NCI-H2107 (cell line): ENCODE results near the gene HSF5.
"Not testable (repeated sequence)": the region's sequence is repeated elsewhere in the genome, so short reads cannot be mapped to it uniquely, and the experiment has no call there.

Experiments
- DNase-seq: peaks from one replicate; lab custom pipeline; 2025; lab: John Stamatoyannopoulos, UW

HSF5 gene

GRCh38 chr17:58516644-58517377 lies 28.6 kb upstream of the HSF5 start:
- DNase-seq = no peak

- DNase-seq = no peak
These were observed 27.1 kb upstream of the HSF5 start for GRCh38 chr17:58515286-58515685.

DNA sequence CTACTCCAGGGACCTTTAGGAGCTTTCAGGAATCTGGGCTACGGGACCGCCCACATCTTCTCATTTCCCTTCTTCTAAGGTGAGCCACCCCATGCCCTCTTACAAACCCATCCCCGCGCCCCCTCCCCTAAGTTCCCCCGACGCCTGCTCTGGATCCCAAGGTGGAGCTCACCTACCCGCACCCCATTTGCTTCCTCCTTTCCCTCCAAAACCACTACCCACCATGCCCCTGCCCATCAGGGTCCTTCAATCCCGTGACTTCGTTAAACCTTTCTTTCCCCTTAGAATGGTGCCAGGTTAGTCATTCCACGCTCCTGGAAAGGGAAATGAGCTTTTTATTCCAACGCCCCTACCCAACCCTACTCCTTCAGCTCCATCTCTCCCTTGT lies 26.6 kb upstream of the HSF5 start:
- no peak for DNase-seq

- peak; percentile 69 for DNase-seq
These were observed 26.0 kb upstream of the HSF5 start, which contains the start of gene MTMR4 for GRCh38 chr17:58513965-58514769. TSS of gene MTMR4 (minus strand) at chr17:58514638. CDS start at chr17:58514407, 231 bp downstream.

GRCh38 chr17:58513267-58513964 lies 25.2 kb upstream of the HSF5 start:
- DNase-seq = no peak

DNA sequence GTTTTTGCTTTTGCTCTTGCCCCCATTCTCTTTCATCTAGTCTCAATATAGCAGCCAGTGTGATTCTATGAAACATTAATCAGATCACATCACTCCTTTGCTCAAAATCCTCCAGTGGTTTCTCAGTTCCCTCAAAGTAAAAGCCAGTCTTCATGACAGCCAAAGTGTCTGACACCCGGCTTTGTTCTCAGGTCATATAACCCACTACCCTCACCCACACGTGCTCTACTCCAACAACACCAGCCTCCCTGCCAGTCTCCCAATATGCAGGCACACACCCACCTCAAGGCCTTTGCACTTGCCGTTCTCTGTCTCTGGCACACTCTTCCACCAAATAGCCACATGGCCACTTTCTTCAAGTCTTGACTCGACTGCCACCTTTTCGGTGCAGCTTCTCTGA lies 21.9 kb upstream of the HSF5 start:
- DNase-seq = no peak

DNA sequence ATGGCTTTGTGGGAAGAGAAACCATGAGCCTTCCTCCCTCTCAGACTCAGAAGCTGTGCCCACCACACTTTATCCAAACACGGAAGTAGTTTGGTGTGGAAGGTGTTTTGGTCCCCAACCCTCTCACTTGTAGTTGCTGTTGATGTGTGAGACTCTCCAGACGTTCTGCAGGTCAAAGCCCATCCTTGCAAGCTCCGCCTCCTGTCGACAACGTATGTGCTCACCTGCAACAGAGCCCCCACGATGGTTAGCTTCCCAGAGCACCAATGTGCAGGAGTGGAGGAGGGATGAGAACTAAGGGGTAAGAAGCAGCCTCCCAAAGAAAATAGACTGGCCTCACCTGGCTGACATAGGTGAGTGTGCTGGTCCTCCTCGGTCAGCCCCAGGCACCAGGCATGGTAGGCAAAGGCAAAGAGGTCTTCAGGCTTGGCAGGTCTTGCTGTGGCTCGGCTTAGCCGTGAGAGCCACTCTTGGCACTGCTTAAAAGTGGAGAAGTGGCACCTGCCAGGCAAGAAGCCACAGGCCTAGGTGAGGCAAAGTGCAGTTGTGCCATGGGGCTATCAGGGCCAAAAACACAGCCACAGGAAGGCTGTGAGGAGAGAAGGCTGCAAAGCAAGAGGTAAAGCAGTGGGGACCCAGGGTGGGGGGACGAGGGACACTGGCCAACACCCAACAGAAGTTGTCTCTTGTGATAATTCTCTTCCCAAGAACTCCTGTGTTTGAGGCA lies 20.3 kb upstream of the HSF5 start:
- no peak for DNase-seq

GRCh38 chr17:58507123-58507634 lies 19.0 kb upstream of the HSF5 start:
- no peak for DNase-seq

GRCh38 chr17:58506354-58507080 lies 18.3 kb upstream of the HSF5 start:
- DNase-seq = no peak

- no peak for DNase-seq
These were observed 16.7 kb upstream of the HSF5 start for GRCh38 chr17:58504826-58505351.

- no peak for DNase-seq
These were observed 15.7 kb upstream of the HSF5 start for GRCh38 chr17:58503866-58504265.

- DNase-seq = not testable (repeated sequence)
These were observed 14.9 kb upstream of the HSF5 start for GRCh38 chr17:58503134-58503533.

GRCh38 chr17:58501451-58501850 lies 13.2 kb upstream of the HSF5 start:
- DNase-seq = no peak

- DNase-seq = no peak
These were observed 10.1 kb upstream of the HSF5 start for GRCh38 chr17:58498177-58498828.

DNA sequence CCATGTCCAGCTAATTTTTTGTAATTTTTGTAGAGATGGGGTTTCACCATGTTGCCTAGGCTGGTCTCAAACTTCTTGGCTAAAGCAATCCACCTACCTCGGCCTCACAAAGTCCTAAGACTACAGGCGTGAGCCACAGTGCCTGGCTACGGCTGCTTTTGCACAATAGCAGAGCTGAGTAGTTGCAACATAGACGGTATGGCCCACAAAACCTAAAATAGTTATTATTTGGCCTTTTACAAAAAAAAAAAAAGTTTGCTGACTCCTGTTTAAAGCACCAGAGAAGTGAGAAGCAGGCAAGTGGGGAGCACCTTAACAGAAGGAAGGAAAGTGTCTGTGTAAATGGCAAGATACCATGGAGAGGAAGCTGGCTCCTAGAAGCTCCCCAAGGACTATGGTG lies 5.3 kb upstream of the HSF5 start:
- DNase-seq = no peak

GRCh38 chr17:58492238-58493121 lies 4.3 kb upstream of the HSF5 start:
- DNase-seq = no peak

DNA sequence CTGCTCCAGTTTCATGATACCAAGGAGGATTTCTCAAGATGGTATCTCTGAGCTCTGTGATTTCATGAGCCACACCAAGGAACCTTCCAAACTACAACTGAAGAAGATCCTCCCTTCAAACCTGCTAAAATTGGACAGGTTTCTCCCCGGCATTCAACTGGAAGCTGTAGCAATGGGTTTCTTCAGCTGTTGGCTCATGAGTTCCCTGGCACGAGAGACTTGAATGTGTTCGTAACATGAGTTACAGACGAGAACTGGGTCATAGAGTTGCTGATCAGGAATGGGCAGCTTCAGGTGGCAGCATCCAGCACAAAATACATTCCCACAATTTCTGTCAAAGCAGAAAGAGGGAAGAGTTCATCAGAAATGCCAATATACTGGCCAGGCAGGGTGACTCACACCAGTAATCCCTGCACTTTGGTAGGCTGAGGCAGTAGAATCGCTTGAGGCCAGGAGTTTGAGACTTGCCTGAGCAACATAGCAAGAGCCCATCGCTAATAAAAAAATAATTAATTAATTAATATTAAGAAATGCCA lies 3.4 kb upstream of the HSF5 start:
- DNase-seq = no peak

DNA sequence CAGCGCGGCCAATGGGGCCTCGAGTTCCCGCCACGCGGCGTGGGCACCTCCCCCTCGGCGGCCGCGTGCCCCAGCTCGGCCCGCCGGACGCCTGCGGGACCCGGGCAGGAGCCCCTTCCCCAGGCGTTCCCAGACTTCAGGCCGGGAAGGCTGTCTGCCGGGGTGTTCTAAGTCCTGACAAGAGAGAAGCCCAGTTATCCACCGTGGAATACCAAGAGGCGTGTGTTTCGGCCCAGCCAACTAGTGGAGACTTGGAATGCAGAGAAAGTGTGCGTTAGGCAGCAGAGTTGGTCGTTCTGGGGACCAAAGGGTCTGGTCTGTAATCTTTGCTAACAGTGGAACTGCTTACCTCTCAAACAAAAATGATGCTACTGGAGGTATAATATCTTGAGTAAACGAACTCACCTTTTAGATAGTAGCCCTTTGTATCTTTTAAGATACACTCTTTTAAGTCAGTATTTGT lies 251 bp upstream of the HSF5 start:
- no peak for DNase-seq

- DNase-seq = no peak
These were observed 3.6 kb downstream of the HSF5 start for GRCh38 chr17:58484600-58484999.
